Activated CD4-positive, alpha-beta T cell treated with anti-CD3 and anti-CD28 coated beads, Interleukin-2, Interleukin-4, amounts not matched to agents 100 ng/mL and 50 ng/mL, durations not matched to agents 16 hours and 8 hours (primary cell): ENCODE measurements around the gene WDSUB1.

Source experiments
- DNase-seq: peaks from one replicate; pipeline ENCODE4 v3.0.0-alpha.2; 2020; ENCODE audit warnings: low spot score

The WDSUB1 gene

DNA sequence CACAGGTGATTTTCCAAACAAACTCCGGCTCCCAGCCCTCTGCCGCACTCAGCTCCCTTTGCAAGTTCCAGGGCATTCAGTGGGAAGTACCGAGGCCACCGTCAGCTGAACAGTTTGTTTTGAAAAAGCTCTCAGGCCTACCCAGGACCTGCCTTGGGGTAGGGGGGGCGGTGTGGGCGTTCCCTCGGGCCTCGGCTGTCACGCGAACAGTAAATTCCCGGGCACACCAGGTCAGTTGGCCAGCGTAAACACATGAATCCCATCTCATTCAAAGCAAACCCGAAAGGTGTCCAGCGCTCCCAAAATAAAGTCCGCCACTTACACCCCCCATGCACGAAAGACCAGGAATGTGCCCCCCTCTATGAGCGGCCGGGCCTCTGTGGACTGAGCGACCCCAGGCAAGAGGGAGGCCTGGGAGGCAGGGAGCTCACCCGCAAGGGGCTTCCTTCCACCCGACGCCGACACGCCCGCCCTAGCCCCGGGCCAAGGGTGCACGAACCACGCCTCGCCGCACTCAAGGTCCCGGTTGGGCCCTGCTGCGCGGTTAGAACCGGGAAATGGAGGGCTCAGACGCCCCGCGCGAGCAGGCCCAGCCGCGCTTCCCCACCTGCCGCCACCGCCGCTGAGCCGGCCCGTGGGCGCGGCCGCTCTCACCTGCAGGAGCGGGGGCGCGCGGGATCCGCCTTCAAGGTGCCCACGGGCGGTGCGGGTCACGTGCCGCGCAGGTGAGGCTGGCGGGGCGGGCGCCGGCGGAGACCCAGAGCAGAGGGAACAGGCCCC lies at the start of gene WDSUB1:
WDSUB1 (minus strand) TSS at position 775 of the 780 bp plus-strand sequence. CDS start 3,634 bp downstream, outside the sequence.
- peak; percentile 7 for DNase-seq

GRCh38 chr2:159326569-159327255 lies 40.2 kb upstream of the WDSUB1 start:
- no peak for DNase-seq

- no peak for DNase-seq
Measured at GRCh38 chr2:159322419-159322818, 35.9 kb upstream of the WDSUB1 start.

DNA sequence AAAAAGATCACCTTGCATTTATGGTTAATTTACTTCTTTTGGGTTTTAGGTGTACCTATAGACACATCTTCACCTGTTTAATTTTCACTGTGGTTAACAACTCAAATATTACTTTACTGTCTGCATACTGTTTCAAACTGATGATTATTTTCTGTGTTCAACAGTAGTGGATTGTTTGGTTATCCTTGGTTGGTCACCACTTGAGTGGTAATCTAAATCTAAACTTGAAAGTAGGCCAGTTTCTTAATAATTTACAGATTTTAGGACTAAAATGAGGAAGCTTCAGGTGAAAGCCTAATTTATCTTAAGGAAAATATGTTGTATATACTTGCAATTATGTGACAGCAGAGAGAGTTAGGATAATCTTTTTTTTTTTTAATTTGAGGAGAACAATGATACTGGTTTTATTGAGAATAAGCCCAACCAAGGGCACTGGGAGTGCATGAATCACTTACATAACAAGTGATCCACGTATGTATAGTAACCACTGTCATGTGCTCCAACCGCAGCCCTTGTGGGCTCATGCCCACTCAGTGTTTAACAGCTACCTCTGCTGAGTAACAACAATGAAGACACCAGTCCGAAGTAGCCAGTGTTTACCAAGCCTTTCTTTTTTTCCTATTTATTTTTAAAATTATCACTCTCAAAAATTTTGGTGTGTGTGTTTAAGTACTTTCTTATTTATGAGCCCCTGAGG lies 31.0 kb upstream of the WDSUB1 start:
- no peak for DNase-seq

GRCh38 chr2:159307942-159308341 lies 21.4 kb upstream of the WDSUB1 start:
- no peak for DNase-seq

DNA sequence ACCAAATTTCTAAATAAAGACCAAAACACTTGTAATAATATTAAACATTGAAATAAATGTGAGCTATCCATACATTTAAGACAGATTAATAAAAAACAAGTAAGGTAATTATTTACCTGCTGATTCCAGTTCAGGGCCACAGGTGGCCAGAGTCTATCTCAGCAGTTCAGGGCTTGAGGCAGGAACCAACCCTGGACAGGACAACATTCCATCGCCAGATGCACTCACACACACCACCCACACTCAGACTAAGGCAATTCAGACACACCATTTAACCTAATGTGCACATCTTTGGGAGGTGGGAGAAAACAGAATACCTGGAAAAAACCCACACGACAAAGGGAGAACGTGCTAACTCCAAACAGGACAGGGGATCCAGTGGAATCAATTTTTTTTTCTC lies 14.1 kb upstream of the WDSUB1 start:
- no peak for DNase-seq

- no peak for DNase-seq
Measured at GRCh38 chr2:159298967-159299366, 12.5 kb upstream of the WDSUB1 start.

DNA sequence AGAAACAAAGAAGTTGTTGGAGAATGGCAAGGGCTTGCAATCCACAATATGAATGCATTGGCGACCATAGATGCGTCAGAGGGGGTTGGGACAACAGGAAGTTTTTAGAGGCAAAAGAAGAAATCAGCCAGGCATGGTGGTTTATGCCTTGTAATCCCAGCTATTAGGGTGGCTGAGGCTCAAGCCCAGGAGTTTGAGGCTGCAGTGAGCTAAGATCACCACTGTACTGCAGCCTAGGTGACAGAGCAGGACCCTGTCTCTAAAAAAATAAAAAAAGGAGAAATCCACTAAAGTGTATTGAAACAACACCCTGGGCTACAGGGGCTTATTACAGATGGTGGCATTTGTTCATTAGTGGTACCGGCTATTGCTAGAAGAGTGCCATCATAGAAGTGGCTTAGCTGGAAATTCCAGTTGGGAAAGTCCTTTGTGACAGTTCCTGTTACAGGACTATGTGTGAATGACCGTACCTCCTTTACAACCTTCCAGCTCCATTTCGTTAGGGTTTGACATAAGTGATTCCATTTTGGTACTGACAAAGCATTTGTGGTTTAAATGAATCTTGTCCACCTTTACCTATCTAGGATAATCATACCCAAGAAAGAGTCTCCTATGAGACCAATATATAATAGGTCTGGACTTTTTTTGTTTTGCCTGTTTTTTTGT lies 10.7 kb upstream of the WDSUB1 start:
- no peak for DNase-seq

- no peak for DNase-seq
Measured at GRCh38 chr2:159292157-159292556, 5.7 kb upstream of the WDSUB1 start.

DNA sequence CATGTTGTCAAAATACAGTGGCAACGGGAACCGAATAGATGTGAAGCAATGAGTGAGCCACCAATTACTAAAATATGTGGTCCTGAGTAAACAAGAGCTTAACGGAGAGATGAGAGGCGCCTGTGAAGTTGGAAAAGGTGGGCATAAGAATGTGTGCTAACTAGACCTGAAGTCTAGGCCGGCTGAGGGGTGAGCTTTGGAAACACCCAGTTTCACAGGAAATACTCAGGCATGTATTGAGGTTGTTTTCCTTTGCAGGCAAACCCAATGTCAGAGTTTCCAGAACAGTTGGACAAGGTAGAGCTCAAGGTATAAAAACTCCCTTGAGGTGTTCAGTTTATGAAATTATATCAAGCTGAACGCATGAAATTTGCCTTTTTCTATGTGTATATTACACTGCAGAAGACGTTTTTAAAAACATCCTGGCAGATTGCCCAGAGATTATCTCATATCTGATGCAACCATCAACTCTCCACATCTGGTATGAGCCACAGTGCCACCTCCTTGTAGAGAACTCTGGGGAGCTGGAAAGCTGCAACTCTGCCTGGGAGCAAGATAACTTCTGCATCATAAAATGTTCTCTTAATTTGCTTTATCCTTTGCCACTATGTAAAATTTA lies 3.9 kb upstream of the WDSUB1 start:
- DNase-seq, result peak; percentile 36

DNA sequence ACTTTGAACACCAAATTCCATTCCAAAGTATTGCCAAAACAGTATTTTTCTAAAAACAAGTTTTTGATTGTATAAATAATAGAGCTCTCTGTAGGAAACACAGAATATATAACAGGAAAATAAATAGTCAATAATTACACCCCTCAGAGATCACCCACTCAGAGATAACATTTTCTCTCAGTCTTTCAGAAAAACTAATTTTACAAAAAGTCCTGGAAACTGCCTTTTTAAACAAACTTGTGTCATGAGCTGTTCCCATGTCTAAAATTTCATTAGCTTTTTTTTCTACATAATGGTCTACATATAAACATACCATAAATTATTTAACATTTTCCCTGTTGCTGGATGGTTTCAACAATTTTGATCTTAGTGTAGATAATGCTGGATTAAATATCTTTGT lies 1.2 kb upstream of the WDSUB1 start:
- no peak for DNase-seq

DNA sequence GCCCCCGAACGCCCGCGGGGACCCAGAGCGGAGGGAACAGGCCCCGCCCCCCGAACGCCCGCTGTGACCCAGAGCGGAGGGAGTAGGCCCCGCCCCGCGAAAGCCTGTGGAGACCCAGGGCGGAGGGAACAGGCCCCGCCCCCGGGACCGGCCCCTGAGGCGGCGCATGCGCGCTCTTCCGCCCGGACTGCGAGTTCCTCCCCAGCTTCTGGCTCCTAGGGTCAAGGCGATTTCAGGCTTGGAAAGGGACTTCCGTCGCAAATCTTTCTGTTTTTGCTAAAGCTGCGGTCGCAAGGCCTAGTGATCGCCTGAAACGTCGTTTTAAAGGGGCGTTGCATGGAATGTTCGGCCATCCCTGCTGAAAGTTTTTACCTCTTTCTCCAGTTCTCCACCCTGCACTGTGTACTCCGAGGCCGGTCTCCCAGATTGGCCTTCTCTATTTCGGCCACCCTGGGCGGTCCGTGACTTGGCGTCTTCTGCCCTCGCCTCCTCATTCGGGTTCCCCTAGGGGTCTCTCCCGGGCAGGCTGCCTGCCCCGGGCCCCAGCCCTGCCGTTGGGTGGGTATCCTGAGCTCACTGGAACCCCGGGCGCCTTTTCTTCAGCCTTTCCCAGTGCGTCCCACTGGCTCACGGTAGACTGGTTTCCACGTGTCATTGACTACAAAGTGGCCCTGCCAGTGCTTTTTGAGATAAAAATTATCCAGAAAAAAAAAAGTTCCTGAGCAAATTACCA lies 372 bp upstream of the WDSUB1 start:
- peak; percentile 97 for DNase-seq

DNA sequence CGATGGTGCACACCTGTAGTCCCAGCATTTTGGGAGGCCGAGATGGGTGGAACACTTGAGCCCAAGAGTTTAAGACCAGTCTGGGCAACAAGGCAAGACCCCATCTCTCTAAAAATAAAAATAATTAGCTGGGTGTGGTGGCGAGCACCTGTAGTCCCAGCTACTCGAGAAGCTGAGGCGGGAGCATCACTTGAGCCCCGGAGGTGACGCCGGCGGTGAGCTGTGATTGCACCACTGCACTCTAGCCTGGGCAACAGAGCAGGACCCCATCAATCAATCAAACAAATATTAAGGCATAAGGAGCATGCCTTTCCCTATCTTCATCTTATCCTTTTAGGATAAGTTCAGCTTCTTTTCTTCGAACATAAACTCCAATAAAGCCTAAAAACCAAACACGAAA lies 1.1 kb downstream of the WDSUB1 start:
- no peak for DNase-seq

GRCh38 chr2:159283529-159283928 lies 3.0 kb downstream of the WDSUB1 start:
- no peak for DNase-seq

DNA sequence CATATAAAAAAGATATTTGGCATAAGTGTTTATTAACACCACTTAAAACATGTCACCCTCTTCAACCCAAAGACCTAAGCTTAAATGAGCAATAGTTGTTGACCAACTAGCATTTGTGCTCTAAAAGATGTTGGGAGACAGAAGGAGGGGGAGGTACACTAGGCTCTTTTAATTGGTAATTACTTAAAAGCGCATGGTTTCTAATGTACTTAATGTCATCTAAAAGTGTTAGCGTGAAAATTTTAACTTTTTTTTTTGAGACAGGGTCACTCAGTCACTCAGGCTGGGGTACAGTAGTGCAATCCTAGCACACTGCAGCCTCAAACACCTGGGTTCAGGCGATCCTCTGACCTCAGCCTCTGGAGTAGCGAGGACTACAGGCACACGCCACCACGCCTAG lies 5.5 kb downstream of the WDSUB1 start:
- no peak for DNase-seq

- DNase-seq, result no peak
Measured at GRCh38 chr2:159279700-159280099, 6.8 kb downstream of the WDSUB1 start.

- DNase-seq, result no peak
Measured at GRCh38 chr2:159275111-159275510, 11.4 kb downstream of the WDSUB1 start.

GRCh38 chr2:159272156-159272555 lies 14.3 kb downstream of the WDSUB1 start:
- DNase-seq, result no peak

- DNase-seq, result no peak
Measured at GRCh38 chr2:159270744-159271379, 15.6 kb downstream of the WDSUB1 start.

DNA sequence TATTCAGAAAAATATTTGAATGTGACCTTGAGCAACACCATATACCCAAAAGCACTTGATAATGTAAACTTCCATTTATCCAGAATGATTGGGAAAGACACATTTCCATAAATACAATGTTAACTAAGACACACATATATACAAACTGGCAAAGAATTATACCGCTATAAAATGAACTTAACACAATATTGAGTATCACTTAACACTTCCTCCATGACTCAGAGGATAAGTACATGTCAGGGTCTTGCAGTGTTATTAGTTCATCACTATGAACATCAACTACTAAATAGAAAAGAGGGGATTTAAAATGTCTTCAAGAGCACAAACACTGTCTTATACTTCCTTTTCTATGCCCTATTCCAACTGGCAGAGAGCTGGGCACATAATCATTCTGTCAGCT lies 18.6 kb downstream of the WDSUB1 start:
- DNase-seq, result no peak

- no peak for DNase-seq
Measured at GRCh38 chr2:159266554-159266953, 19.9 kb downstream of the WDSUB1 start.
